GM21423 (cell line): Measurements from ENCODE around the gene MAN2A1.

Experiments
- ATAC-seq: cut with Tn5 transposase; IDR thresholded peaks from one replicate; pipeline ENCODE4 v1.9.1; 2021; ENCODE audit warnings: mild to moderate bottlenecking, moderate library complexity; ENCODE audit not compliant: unreplicated experiment

MAN2A1 gene

DNA sequence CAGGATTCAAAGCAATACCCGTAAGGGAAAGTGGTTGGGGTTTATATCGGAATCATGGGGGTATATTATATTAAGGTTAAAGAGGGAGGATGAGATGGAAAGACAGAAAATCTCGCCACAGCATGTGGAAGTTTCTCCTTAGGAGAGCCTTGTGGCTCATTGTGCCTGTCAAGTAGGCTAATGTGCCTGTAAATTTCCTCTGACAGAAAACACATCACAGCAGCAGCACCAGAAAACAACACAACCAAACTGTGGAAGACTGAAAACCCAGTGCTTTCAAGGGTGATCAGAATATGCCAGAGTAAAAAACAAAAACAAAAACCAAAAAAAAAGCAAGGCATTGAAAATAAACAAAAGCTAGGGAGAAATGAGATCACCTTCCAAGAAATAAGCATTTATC, 11.3 kb upstream of the MAN2A1 start:
- ATAC-seq = no peak

DNA sequence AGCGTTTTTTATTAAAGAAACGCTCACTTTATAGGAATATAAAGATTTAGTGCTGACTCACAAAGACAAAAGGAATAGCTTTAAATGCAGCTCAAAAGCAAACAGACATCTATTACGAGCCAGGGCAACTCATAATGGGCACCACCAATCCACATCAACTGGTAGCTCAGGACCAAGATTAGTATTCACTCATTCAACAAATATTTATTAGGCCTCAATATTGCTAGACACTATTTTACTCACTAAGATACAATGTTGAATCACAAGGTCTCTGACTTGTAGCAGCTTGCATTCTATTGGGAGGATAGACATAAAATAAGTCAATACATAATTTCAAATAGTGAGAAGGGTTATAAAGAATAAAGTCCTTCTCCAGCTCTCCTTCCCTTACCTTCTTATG, 8.0 kb upstream of the MAN2A1 start:
- no peak for ATAC-seq

DNA sequence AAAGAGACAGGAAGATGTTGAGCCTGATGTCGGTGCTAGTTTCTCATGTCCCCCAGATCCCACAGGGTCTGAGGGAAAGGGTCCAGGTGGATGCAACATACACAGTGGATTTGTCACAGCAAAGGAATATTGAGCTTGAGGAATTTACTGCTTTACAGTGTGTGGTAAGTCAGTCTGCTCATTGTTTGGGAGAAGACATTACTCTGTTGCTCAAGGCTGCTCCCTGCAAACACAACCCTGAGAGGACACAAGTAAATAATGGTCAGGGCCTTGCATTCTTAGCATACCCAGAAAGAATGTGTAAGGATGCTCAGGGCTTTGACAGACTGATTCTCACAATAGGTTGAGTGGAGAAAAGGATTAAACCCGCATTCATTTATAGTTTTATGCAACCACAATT, 7.3 kb upstream of the MAN2A1 start:
- ATAC-seq = no peak

DNA sequence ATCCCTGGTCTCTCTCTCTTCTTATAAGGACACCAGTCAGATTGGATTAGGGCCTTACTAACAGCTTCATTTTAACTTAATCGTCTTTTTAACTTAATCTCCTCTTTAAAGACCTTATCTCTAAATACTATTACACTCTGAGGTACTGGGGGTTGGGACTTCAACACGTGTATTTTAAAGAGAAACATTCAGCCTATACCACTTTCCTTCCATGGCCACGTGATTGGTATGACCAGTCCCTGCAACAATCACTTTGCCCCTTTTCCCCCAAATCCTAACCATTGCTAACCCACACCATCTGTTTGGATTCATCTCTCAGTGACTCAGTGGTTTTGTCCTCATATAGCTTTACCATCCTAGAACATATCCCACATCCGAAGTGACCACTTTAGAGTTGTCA, 3.8 kb upstream of the MAN2A1 start:
- no peak for ATAC-seq

DNA sequence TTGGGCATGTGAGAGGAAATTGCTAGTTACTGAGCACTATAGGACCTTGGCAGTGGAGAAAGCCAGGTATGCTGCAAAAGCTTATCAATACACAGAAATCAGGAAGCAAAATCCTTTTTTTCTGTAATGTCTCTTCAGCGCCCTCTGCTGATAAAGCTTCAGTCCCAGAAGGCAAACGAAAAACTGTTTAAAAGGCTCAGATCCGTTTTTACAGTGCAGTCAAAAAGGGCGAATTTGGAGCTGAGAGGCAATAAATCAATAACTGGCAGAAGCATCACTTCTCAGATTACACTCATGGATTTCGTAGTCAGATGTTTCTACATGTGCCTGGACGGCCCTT, 1.1 kb upstream of the MAN2A1 start:
- ATAC-seq = no peak

DNA sequence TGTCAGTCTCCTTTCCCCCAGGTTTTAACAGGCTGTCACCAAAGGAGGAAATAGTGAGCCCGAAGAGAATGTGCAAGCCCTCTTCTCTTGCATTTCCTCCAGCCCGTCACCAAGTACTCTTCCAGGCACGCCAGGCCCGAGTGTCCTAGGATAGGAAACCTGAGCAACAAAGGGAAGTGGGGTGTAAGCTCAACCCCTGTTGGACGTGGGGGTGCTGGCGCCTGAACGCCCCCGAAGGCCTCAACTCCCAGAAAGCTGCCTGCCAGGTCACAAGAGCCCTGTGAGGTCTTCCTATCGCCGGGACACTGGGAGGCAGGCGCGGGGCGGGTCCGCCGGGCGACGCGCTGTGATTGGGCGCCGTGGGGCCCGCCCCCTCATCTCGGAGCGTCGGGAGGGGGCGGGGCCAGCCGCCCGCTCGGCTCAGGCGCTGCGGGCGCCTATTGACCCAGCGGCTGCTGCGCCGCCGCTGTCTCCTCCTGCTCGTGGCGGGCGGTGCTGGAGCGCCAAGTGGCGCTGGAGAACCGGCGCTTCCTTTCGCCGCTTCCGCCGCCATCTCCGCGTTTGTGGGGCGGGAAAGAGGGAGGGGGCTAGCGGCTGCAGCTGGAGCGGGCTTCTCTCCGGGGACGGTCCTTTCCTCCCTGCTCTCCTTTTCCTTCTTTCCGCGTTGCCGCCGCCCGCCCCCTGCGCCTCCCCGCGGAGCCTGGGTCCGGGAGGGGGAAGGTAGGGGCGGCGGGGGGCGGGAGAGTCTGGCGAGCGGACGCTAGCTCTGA, 572 bp upstream of the MAN2A1 start:
- peak; percentile 77 for ATAC-seq

DNA sequence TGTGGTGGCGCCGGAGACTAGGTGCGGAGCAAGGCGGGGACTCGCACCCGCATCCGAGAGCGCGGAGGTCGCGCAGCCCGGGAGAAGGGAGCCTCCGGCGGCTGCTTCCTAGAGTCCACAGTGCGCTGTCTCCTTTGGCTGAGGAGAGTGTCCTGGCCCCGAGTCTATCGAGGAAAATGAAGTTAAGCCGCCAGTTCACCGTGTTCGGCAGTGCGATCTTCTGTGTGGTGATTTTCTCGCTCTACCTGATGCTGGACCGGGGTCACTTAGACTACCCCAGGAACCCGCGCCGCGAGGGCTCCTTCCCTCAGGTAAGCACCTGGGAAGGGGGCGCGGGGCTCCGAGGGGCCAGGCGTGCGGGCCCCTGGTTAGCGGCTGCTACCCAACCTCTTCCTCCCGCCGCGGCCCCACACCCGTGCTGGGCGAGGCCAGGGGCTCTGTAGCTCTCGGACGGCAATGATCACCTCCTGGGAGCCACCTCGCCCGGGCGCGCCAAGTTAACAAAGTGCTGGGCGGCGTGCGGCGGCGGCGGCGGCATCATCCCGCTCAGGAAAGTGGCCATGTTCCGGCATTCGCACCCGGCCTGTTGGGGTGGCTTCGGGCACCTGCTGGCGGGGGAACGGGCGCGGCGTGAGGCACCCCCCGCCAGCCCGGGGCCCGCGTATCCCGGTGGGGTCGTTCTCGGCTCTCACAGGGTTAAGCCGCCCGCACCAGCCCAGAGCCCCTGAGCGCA, 681 bp downstream of the MAN2A1 start:
- ATAC-seq = no peak

DNA sequence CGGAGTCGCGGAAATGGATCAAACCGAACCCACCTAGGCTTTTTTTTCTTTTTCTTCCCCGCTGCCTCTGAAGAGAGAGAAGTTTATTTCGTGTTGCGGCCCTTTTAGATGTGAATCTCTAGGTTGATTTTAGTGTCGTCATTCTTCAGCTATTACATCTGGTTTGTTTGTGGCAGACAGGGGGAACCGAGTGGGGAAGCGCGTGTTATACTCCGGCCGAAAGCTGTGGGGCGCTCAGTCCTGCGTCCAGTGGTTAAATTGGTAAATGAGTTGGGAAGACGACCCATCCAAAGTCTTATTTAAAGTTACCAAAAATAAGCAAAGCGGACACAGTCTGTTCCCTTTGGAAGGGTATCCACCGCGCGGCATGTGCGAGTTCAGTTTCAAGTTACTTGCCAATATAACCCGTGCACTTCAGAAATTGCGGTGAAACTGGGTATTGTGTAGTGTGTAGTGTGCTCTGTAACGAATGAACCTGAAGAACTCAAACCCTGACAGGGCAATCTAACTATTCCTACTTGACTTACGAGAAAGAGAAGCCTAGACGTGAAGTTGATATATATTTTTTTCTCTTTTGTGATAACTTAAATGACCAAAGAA, 1.3 kb downstream of the MAN2A1 start:
- peak; percentile 17 for ATAC-seq

DNA sequence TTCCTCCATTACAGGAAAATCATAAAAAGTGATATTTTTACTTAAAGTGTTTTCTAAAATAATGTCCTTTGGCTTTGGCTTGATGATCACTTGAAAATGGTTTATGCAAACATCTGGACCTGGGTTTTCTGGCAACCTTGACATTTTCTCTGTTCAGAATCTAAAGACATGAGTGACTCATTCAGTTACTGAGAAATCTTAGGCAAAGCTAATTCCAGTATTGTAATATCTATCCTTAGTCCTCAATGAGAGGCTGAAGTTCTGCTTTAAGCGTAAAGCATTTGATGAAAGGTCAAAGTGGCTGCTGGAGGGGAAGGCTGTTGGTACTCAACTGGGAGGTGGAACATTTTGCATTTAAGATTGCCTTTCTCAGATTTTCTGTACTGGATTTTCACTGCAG, 2.3 kb downstream of the MAN2A1 start:
- ATAC-seq = no peak

DNA sequence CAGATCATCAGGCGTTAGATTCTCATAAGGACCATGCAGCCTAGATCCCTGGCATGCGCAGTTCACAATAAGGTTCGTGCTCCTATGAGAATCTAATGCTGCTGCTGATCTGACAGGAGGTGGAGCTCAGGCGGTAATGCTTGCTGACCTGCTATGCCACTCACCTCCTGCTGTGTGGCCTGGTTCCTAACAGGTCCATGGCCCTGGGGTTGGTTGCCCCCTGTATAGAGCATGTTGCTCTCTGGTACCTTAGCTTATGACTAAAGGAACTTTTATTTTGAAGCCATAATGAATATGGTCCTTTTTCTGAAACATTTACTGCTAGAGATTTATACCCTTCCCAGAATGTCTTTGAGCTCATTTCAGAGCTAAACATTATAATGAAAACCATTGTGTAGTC, 3.1 kb downstream of the MAN2A1 start:
- no peak for ATAC-seq

DNA sequence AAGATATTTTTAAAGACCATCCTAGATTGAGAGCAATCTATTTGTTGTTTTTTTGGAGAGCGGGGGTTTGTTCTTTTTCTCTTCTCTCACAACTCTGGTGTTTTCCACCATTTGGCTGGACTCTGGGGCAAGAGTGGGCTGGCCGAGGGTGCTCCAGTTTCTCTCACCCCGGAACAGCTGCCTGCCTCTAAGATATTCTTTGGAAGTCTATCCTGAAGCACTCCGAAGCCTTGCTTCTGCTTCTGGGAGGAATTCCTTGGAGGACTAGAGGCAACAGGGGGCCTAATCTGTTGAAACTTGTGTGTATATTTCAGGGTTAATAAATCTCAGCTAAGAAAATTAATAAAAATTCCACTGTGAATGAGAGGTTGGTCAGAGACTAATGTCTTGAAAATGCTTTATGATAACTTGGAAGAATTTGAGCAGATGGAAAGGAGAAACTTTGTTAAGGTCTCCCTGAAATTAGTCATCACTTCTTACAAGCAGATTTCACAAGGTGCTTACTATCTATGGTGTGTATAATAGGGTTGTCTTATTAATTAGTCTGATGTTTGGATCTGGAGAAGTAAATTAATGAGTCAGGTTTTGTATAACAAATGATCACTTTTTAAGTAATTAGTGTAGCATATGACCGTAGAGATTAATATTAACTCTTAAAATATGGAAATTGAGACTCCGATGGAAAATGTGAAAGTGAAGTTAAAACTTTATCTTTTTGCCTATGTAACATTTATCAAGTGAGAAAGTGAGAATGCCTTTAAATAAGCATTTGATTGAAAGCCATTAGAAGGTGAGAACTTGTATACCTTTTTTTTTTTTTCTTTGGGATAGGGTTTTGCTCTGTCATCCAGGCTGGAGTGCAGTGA, 4.0 kb downstream of the MAN2A1 start:
- no peak for ATAC-seq

DNA sequence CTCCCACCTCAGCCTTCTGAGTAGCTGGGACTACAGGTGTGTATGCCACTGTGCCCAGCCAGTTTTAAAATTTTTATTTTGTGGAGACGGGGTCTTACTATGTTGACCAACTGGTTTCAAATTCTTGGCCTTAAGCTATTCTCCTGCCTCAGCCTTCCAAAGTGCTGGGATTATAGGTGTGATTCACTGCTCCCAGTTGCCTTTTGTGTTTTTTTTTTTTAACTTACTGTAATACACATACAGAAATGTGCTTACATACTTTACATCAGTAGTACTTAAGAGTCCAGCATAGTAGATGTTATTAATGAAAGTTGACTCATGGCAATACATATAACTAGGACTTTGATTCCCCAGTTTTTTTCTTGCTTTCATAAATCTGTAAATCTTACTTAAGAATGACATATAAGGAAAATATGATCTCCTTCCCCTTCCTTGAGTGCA, 4.7 kb downstream of the MAN2A1 start:
- no peak for ATAC-seq

DNA sequence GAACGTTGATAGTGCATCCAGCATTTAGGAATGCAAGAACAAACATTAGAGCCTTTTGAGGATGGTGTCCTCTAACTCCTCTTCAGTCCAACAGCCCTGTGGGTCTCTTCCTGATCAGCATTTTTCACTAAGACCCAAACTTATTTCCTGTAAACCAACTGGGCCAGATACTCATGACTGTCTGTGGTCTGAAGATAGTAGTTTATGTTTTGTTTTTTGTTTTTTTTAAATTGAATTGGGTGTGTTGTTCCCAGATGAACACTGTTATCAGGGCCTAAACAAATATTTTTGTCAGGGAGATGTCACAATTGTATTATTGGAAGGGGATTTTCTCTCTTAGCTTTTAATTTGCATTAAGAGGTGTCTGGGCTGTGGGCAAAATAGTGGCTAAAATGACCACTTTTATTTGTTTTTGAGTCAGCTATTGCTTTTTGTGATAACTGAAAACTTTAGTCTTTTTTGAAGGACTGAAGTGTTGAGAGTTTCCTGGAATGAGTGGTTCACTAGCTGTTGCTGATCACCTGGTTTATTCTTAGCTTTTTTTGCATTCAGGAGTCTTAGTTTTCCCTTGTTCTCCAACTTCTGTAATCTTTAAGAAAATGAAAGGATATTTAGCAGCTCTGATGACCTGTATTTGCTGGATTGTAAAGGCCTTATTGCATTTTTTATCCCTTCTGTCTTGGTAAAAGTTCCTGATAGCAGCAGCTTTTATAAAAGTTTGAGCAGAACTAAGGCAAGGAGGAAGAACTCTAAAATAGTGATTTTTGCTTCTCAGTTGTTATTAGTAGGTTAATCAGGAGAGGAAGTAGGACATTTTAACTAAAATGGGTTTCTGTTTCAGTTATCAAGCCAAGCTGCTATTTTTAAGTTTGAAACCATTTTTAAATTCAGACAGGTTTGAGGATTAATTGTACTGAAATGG, 5.5 kb downstream of the MAN2A1 start:
- ATAC-seq = peak; percentile 52

DNA sequence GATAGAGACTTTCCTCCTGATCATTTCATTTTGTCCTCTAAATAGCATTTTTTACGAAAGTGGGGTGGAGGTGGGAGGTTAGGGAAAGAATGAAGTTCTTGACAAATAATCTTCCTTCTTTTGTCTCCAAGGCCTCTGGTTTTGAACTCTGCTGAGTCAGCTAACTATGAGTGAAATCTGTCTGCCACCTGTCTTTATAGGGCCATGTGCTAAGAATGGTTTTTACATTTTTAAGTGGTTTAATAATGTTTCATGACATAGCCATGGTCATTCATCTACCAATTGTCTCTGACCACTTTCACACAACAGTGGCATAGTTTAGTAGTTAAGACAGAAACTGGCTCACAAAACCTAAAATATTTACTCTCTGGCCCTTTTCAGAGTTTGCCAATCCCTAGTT, 7.6 kb downstream of the MAN2A1 start:
- ATAC-seq = no peak

DNA sequence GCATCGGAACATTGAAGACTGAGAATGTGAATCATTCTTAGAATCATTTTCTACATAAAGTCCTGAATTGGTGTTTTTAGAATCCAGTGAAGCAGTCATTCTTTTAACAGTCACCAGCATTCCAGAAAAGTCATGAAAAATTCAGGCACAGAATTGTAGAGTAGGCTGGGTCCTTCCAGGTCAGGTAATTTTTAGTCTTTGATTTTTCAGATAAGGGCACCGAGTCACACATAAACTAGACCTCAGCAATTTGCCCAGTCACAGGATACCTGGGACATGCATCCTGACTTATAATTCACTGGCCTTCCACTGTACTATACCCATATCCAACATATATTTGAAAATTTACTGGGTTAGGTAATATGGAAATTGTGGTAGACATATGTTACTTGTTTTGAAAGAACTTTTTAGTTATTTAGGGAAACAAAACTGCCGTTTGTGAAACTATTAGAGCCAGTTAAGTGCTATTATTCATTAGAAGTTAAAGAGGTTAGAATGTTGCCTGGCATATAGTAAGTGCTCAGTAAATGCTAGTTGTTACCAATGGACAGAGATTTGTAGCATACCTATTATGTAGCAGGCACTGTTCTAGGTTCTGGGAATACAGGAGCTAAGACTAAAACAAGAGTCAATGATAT, 10.9 kb downstream of the MAN2A1 start:
- ATAC-seq = no peak

DNA sequence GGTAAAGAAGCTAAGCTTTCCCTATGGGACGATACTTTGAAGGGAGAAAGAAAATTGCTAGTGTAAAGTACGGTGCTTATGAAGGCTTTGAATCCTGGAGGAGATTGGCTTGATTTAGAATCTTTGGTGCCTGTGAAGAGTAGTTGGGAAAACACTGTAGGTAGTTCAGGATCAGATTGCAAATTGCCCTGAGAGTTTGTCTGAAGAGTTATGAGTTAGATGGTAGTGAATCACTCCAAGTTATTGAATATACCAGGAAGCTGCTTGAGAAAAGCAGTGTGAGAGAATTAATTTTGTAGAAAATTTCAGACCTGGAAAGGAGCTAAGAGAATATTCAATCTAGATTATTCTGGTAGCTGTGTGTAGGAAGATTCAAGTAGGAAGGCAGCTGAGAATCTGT, 11.5 kb downstream of the MAN2A1 start:
- no peak for ATAC-seq

DNA sequence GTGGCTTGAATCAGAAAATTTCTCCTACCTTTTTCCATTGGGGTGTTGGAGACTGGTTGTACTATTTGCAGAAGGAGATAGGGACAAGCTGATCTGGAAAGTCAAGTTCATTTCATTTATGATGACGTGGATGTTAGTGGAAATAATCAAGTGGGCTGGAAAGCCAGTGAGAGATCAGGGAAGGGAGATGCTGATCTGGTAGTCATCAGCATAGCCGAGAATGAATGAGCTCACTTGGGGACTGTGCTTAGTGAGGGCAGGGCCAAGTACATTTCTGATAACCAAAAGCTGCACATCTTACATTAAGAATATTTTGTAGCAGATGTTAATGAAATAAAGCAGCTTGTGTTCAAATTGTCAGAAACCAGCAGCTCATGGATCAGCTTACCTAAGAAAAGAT, 12.1 kb downstream of the MAN2A1 start:
- ATAC-seq = no peak

DNA sequence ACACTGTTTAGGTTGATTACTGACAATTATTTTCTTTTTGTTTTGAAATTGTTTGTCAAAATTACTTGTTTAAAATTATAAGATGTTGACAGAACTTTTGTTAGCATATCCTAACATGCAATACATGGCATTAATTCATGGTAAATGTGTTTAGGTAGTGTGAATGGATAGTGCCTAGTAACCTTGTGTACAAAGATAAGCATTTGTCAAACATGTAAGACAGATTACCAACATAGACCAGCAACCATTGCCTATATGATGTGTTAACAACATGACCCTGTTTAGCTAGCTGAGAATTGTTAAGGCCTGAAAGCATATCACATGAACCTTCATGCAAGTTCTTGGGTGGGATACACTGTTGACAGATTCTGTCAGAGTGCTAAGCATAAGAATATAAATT, 13.4 kb downstream of the MAN2A1 start:
- no peak for ATAC-seq

DNA sequence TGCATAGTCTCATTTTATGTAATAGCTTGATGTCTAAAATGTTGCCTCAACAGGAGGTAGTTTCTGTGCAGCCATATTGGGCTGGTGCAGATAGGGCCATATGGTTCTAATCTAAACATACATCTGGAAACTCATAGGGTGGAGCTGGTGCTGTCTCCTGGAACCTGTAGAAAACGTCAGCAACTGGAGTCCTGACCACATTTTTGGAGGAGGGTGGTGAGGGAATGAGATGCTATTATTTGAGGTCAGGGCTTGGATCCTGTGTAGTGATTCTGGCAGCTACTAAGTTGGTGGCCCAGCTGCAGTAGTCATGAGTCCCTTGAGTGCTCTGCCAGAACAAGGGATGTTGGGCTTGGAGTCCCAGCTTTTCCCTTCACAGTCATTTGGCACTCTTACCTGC, 14.1 kb downstream of the MAN2A1 start:
- no peak for ATAC-seq
